Skeletal muscle cell (primary cell): ENCODE measurements around the gene SFMBT1.

Experiments used
- DNase-seq: peaks from one replicate; pipeline ENCODE4 v3.0.0-alpha.2; 2010; ENCODE audit warnings: low read depth
- H3K4me3 ChIP-seq: 2 replicates; pipeline ENCODE4 v1.5.1; 2011; ENCODE audit warnings: low read depth, mild to moderate bottlenecking, control low read depth, low read length, moderate library complexity

SFMBT1 gene

GRCh38 chr3:53005854-53006513, 39.9 kb downstream of the SFMBT1 start:
- no peak for DNase-seq
- no peak overlapping the region for H3K4me3 ChIP-seq

GRCh38 chr3:53005338-53005737, 40.5 kb downstream of the SFMBT1 start:
- no peak overlapping the region for H3K4me3 ChIP-seq
- no peak for DNase-seq

GRCh38 chr3:53003320-53003719, 42.6 kb downstream of the SFMBT1 start:
- no peak for DNase-seq
- H3K4me3 ChIP-seq = no peak overlapping the region

- no peak for DNase-seq
- H3K4me3 ChIP-seq = no peak overlapping the region
These were observed 46.9 kb downstream of the SFMBT1 start for GRCh38 chr3:52998771-52999513.

GRCh38 chr3:52990637-52991036, 55.2 kb downstream of the SFMBT1 start:
- no peak overlapping the region for H3K4me3 ChIP-seq
- DNase-seq = no peak

GRCh38 chr3:52986938-52987337, 58.9 kb downstream of the SFMBT1 start:
- H3K4me3 ChIP-seq = no peak overlapping the region
- no peak for DNase-seq

- no peak for DNase-seq
These were observed 59.8 kb downstream of the SFMBT1 start for GRCh38 chr3:52986049-52986448.

GRCh38 chr3:52983828-52984227, 62.0 kb downstream of the SFMBT1 start:
- H3K4me3 ChIP-seq = no peak overlapping the region
- DNase-seq = no peak

More at GRCh38 chr3:52986049-52986448, 59.8 kb downstream of the SFMBT1 start:
- no peak overlapping the region for H3K4me3 ChIP-seq

GRCh38 chr3:52983336-52983807, 62.5 kb downstream of the SFMBT1 start:
- no peak for DNase-seq
- no peak overlapping the region for H3K4me3 ChIP-seq

GRCh38 chr3:52982839-52983238, 63.0 kb downstream of the SFMBT1 start:
- no peak for DNase-seq
- H3K4me3 ChIP-seq = no peak overlapping the region

- H3K4me3 ChIP-seq = no peak overlapping the region
- DNase-seq = no peak
These were observed 66.5 kb downstream of the SFMBT1 start for GRCh38 chr3:52979190-52979983.

- no peak for DNase-seq
- H3K4me3 ChIP-seq = no peak overlapping the region
These were observed 67.6 kb downstream of the SFMBT1 start for GRCh38 chr3:52978109-52978754.

GRCh38 chr3:52973806-52974205, 72.1 kb downstream of the SFMBT1 start:
- H3K4me3 ChIP-seq = no peak overlapping the region
- DNase-seq = no peak

- DNase-seq = no peak
- no peak overlapping the region for H3K4me3 ChIP-seq
These were observed 74.0 kb downstream of the SFMBT1 start for GRCh38 chr3:52971895-52972294.

- DNase-seq = no peak
- no peak overlapping the region for H3K4me3 ChIP-seq
These were observed 78.5 kb downstream of the SFMBT1 start for GRCh38 chr3:52967398-52967797.

- no peak for DNase-seq
- no peak overlapping the region for H3K4me3 ChIP-seq
These were observed 83.7 kb downstream of the SFMBT1 start for GRCh38 chr3:52962160-52962559.

- H3K4me3 ChIP-seq = no peak overlapping the region
- DNase-seq = no peak
These were observed 86.1 kb downstream of the SFMBT1 start for GRCh38 chr3:52959773-52960172.

GRCh38 chr3:52939600-52939999, 106.3 kb downstream of the SFMBT1 start:
- DNase-seq = no peak
- H3K4me3 ChIP-seq = no peak overlapping the region

- H3K4me3 ChIP-seq = no peak overlapping the region
- peak; percentile 5 for DNase-seq
These were observed 111.0 kb downstream of the SFMBT1 start for GRCh38 chr3:52934630-52935530.
